Ramos (cell line): ENCODE results near the gene RNF157.
"Not testable (repeated sequence)": the region's sequence is repeated elsewhere in the genome, so short reads cannot be mapped to it uniquely, and the experiment has no call there.

Experiments
- in situ Hi-C: fragments of 300-500 bp; cut with MboI; formaldehyde crosslinking; loops from one replicate; pipeline ENCODE4 v1.14.3; 2022; ENCODE audit warnings: low sequenced_read_pairs; ENCODE audit not compliant: unreplicated experiment

Gene RNF157

GRCh38 chr17:76196675-76197074 lies 43.6 kb downstream of the RNF157 start:
- in situ Hi-C loops = no loop called here

DNA sequence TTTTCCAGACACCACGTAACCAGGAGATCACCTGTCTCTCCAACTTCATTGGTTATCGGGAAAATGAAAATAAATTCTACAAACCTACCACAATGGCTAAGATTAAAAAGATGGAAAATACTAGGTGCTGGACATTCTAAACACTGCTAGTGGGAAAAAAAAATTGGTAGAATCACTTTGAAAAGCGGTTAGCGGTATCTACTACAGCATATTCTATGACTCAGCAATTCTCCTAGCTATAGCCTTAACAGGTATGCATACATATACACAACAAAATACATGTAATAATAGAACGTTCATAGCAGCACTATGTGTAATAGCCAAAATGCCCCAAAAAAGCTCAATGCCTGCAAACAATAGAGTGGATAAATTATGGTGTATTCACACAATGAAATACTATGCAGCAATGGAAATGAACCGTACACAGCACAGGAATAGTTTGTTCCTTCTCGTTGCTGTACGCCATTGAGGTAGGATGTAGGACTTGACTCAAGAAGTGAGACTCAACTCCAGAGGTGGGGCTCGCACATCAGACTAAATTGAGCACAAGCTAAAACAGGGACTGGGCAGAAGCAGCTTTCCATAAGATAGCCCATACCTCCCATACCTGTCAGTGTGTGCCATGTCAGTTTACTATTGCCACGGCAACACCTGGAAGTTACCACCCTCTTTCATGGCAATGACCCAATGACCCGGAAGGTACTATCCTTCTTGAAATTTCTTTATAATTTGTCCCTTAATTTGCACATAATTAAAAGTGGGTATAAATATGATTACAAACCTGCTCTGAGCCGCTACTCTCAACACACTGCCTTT lies 44.8 kb downstream of the RNF157 start:
- in situ Hi-C loops = no loop called here

GRCh38 chr17:76193591-76193990 lies 46.7 kb downstream of the RNF157 start:
- in situ Hi-C loops = no loop called here

GRCh38 chr17:76191896-76192295 lies 48.4 kb downstream of the RNF157 start:
- in situ Hi-C loops = no loop called here

DNA sequence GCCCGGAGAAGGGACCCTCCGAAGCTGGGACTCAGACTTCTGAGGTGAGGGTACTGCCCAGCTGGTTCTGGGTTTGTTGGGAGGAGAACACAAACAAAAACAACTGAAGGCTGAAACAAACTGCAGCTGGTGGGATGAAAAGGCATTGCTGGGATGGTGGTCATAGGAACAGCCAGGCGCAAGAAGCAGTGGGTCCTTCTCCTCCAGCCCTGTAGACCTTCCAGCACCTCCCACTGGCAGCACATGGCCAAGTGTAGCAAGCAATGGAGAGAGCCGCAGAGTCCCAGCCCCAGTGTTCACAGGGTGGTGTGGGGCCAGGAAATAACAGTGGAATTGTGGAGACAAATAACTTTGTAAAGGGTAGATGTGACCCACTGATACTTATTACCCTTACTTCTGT lies 50.6 kb downstream of the RNF157 start:
- in situ Hi-C loops = no loop called here

GRCh38 chr17:76189247-76189646 lies 51.0 kb downstream of the RNF157 start:
- in situ Hi-C loops = no loop called here

DNA sequence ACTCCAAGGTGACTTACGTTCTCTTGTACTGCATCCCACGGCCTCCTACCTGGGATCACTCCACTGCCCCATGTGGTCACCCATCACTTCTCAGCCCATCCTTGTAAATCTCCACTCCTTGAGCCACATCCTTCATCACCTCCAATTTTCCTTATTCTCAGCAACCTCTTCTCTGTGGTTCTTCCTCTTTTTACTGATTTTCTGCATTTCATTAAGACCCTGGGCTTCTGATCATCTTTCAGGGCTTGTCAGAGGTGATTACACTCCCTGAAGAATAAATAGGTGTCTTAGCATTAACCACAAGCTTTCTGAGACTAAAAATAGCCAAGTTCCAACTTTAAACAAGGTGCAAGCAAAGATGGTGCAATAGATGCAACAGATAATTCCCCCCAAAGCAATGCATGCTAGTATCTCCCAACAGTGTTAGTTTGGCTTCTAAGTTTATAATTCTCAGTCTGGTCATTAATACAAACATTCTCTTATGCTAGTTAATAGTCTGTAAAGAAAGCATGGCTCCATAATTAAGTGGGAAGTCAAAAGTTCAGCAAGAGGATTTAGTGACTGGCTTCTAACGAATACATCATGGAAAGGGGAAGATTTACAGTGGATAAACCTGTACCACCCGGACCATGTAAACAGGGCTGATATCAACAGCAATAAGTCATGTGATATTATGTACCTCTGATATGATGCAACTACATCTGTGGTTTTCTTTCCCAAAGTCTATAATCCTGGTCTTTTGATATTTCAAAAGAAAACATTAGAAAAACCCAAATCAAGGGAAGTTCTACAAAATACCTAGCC lies 51.9 kb downstream of the RNF157 start:
- in situ Hi-C loops = no loop called here

GRCh38 chr17:76186774-76187173 lies 53.5 kb downstream of the RNF157 start:
- in situ Hi-C loops = not testable (repeated sequence)

- in situ Hi-C loops = no loop called here
Observed at GRCh38 chr17:76184290-76184689, 56.0 kb downstream of the RNF157 start.

DNA sequence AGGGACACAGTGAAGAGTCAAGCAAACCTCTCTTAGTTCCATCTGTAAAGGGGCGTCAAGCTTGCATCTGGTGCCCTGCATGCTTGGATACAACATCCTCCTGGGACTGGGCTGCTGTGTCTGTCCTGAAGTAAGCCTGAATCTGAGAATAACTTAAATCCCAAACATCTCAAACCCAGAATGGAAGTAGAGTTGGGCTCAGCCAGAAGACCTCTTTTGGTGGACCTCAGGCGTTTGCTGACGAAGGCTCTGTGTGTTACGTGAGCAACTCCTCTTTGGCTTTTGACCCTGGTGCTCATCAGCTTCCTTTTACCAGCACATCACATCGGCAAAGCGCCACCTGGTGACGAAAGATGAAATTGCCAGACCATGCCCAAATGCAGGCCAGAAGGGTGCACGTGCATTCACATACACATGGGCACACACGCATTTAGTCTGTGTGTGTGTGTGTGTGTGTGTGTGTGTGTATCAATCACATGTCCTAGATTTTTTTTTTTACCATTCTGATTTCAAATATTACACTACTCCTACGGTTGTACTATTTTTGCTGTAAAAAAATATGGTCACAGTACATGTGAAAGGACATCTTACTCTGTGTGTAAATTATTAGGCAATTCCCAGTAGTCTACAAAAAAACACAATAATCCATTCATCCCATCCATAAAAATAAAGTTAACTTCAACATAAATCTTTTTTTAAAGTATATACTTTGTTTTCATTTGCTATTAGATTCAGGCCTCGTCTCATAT lies 58.1 kb downstream of the RNF157 start:
- in situ Hi-C loops = no loop called here

- in situ Hi-C loops = no loop called here
Observed at GRCh38 chr17:76179496-76180467, 60.5 kb downstream of the RNF157 start.

DNA sequence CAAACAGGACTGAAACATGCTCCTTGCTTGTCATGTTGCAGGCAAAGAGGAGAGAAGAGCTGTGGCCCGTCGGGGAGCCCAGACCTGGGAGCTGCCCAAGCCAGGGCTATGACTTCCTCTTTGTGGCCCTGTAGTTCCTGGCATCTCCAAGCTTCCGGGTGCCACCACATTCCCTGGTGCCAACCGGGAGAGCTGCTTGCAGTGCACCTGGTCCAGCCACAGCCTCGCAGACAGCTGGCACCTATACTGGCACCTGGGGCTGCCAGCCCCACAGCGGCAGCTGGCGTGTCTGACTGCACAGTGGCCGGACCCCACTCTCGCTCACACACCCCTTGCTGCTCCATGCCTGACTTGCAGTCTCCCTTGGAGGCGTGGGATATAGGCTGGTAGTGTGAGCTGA lies 62.2 kb downstream of the RNF157 start:
- in situ Hi-C loops = no loop called here

- in situ Hi-C loops = no loop called here
Observed at GRCh38 chr17:76176701-76177574, 63.4 kb downstream of the RNF157 start.

- in situ Hi-C loops = no loop called here
Observed at GRCh38 chr17:76174037-76174436, 66.3 kb downstream of the RNF157 start.

- in situ Hi-C loops = no loop called here
Observed at GRCh38 chr17:76173474-76173873, 66.8 kb downstream of the RNF157 start.

- in situ Hi-C loops = no loop called here
Observed at GRCh38 chr17:76171706-76172105, 68.6 kb downstream of the RNF157 start.

DNA sequence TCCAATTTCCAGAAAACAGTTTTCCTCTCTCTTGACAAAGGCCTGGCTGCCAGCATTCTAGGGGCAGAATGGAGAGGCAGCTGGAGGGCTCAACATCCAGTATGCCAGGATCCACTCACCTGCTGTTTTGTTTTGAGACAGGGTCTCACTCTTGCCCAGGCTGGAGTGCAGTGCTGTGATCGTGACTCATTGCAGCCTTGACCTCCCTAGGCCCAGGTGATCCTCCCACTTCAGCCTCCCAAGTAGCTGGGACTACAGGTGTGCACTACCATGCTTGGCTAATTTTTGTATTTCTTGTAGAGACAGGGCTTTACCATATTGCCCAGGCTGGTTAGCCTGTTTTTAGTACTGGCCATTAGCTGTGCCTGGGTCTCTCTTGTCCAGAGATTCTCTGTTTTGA lies 70.2 kb downstream of the RNF157 start:
- in situ Hi-C loops = no loop called here

GRCh38 chr17:76166906-76167305 lies 73.4 kb downstream of the RNF157 start:
- in situ Hi-C loops = no loop called here

DNA sequence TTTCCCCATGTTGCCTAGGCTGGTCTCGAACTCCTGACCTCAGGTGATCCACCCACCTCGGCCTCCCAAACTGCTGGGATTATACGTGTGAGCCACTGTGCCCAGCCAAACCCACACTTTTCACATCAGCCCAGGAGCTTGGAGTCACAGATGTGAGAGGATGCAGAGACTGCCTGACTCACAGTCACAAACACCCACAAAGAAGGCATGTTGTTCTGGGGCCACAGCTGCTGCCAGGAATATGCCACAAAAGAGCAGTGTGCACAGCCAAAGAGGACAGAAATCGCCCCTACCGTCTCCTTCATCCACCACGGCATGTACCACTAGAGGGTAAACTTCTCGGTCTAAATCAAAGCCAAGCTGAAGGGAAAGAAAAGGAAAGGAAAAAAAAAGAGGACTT lies 74.1 kb downstream of the RNF157 start:
- in situ Hi-C loops = no loop called here
